HG03066 (cell line): ENCODE measurements around the gene KLHL9.

Experiments
- ATAC-seq: cut with Tn5 transposase; IDR thresholded peaks from one replicate; pipeline ENCODE4 v1.9.1; 2021; ENCODE audit warnings: low read depth; ENCODE audit not compliant: unreplicated experiment

KLHL9 gene

DNA sequence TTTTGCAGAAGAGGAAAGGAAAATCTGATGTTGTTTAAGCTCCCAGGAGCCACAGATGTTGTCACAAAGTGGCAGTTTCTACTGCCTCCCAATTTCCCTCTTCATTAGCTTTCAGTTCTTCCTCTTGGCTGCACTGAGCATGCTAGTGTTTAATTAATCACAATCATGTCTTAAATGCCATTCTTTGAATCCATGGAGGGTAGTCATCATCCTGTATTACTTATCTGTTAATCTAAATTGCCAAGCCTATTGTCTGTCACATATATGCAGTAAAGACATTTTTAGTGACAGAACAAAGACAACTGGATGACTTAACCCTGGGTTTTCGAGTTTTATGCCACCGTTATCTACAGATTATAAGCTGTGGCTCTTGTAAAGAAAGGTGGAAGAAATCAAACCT, 14.7 kb downstream of the KLHL9 start:
- ATAC-seq, result no peak

GRCh38 chr9:21317956-21318923, 17.0 kb downstream of the KLHL9 start:
- ATAC-seq, result peak; percentile 66

GRCh38 chr9:21316860-21317259, 18.3 kb downstream of the KLHL9 start:
- ATAC-seq, result no peak

- ATAC-seq, result no peak
These were observed 19.0 kb downstream of the KLHL9 start for GRCh38 chr9:21316032-21316842.

- ATAC-seq, result no peak
These were observed 21.1 kb downstream of the KLHL9 start for GRCh38 chr9:21314152-21314551.

DNA sequence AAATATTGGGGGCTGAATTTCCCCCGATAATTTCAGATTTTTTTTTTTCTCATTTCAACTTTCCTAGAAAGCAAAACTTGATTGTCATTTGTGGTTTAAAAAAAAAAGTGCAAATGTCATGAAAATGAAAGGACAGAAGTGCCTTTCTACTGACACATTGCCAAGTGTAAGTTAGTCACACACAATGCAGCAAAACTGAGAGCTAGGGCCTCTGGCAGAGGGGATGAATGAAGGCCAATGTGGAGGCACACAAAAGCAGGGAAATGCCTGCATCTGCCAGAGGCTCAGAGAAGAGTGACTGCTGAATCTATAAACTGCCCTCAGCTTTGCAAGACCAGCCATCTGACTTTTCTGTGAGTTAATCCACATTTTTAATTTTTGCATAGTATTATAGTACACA, 23.3 kb downstream of the KLHL9 start:
- no peak for ATAC-seq

GRCh38 chr9:21305213-21305612, 30.0 kb downstream of the KLHL9 start, which contains the start of gene IFNA5:
Gene IFNA5, minus strand, starts transcription at chr9:21305313. Its CDS starts 57 bp downstream, at chr9:21305256.
- no peak for ATAC-seq

DNA sequence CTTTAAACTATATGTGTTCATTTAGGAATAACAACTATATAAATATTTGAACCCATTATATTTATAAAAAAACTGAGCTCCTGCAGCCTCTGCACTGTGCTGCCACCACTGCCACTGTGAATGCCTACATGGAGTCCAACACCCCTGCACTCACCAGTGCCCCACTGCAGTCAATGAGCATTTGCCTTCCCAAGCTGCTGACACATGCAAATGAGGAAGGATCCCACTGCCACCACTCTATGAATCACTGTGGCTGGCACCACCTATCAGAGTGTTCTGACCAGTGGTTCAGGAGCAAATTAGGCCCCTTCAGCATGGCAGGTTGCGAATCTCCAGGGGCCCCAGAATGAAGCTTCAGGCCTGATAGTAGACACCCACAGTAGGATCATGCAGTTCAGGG, 39.2 kb downstream of the KLHL9 start:
- no peak for ATAC-seq

GRCh38 chr9:21294904-21295538, 40.2 kb downstream of the KLHL9 start:
- peak; percentile 71 for ATAC-seq

DNA sequence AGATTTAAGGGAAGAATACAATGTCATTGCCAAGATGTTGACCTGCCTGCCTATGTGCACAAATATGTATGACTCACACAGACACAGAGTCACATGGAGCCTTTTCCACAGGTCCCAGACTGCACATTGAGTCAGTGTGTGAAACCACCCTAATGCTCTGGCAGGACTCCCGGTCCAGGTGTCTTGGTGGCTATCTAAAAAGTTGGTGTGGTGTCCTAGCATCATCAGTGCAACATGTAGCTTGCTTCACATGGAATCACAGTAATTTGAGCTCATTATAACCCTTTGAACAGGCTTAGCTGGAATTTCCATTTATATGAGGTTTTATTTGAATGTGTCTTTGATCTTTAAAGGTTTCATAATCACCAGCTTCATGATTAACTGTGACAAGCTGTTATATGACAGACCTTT, 40.8 kb downstream of the KLHL9 start:
- peak; percentile 65 for ATAC-seq

DNA sequence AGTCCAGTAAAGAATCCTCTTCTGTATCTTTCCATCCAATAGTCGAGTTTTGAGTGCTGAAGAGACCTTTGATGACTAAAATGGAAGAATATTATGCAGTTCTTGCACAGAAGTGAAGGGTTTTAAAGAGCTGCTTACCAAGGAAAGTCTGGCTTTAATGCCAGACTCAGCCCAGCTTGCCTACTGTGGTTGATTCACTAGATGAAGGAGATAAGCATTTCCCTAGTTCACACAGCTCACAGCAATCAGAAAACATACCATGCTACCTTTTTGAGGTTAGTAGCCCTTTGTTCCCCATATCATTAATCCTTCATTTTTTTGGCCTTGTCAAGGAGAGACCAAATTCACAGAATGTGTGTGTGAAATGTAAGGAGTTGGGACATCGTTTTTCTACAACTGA, 45.4 kb downstream of the KLHL9 start:
- ATAC-seq, result no peak

GRCh38 chr9:21287280-21287679, 47.9 kb downstream of the KLHL9 start:
- ATAC-seq, result no peak

GRCh38 chr9:21286659-21287058, 48.5 kb downstream of the KLHL9 start:
- ATAC-seq, result no peak

DNA sequence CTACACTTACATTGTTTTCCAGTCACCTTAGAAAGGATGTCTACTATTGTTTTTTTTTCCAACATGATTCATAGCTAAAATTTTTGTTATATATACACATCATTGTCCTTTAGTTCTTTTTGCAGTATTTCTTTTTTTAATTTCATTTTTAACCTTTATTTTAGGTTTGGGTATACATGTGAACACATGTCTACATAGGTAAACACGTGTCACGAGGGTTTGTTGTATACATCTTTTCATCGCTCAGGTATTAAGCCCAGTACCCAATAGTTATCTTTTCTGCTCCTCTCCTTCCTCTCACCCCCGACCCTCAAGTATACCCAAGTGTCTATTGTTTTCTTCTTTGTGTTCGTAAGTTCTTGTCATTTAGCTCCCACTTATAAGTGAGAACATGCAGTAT, 49.1 kb downstream of the KLHL9 start:
- ATAC-seq, result no peak

DNA sequence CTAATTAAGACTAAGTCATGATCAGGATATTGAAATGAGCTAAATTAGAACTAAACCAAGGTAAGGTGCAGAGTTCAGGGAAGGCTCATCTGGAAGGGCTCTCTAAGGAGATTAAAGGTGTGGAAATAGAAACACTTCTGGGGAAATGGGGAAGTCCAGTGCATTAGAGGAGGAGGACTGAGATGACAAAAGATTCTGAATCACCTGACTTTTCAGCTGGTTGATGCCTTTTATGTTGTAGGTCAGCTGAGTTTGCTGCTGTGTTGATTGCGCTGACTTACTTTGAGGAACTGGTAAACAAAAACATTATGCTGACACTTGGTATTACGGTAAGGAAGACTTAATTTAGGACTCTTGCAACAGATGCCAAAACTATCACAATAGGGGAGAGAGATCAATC, 53.9 kb downstream of the KLHL9 start:
- no peak for ATAC-seq
